ENCODE data around the gene POLE.

POLE gene

DNA sequence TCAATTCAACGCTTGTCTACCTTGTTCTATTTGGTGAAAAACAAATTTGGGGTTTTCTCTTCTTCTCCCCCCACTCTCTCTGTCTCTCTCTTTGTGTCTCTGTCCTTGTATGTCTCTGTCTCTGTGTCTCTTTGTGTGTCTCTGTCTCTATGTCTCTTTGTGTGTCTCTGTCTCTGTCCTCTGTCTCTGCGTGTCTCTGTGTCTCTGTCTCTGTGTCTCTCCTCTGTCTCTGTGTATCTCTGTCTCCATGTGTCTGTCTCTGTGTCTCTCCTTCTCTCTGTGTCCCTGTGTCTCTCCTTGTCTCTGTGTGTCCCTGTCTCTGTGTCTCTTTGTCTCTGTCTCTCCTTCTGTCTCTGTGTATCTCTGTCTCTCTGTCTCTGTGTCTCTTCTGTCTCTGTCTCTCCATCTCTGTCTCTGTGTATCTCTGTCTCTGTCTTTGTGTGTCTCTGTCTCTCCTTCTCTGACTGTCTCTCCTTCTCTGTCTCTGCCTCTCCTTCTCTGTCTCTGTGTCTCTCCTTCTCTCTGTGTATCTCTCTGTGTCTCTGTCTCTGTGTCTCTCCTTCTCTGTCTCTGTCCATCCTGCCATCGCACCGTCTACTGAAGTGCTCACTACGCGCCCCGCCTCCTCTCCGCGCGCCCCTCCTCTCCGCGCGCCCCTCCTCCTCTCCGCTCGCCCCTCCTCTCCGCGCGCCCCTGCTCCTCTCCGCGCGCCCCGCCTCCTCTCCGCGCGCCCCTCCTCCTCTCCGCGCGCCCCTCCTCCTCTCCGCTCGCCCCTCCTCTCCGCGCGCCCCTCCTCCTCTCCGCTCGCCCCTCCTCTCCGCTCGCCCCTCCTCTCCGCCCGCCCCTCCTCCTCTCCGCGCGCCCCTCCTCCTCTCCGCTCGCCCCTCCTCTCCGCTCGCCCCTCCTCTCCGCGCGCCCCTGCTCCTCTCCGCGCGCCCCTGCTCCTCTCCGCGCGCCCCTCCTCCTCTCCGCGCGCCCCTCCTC is 89.5 kb downstream of the POLE start (continued):
- TF ChIP-seq ZXDB (tag by site-specific recombination; IDR thresholded peaks at IDR 0.05) (no peak), GLIS2 (tag by site-specific recombination; IDR thresholded peaks at IDR 0.05) (no peak), ZNF776 (tag by site-specific recombination; IDR thresholded peaks at IDR 0.05; ENCODE audit: borderline replicate concordance) (peak; percentile 83; the same call in 1 of the 2 replicates), OVOL3 (tag by site-specific recombination; IDR thresholded peaks at IDR 0.05) (peak; percentile 66), SP3 (tag by site-specific recombination; IDR thresholded peaks at IDR 0.05) (peak; percentile 69), ZNF366 (tag by site-specific recombination; conservative IDR thresholded peaks at IDR 0.05) (peak; percentile 90), ZNF426 (tag by site-specific recombination; IDR thresholded peaks at IDR 0.05) (no peak), ZSCAN23 (tag by site-specific recombination; IDR thresholded peaks at IDR 0.05) (peak; percentile 70; the same call in 1 of the 2 replicates), ZEB2 (tag by site-specific recombination; IDR thresholded peaks at IDR 0.05) (no peak), ZSCAN16 (tag by site-specific recombination; IDR thresholded peaks at IDR 0.05) (peak; percentile 49; the same call in 1 of the 2 replicates), ZNF600 (tag by site-specific recombination; IDR thresholded peaks at IDR 0.05) (no peak), ZNF354C (tag by site-specific recombination; IDR thresholded peaks at IDR 0.05; ENCODE audit: borderline replicate concordance, low read depth) (no peak), ZNF521 (tag by site-specific recombination; IDR thresholded peaks at IDR 0.05) (no peak; the same call in 1 of the 2 replicates), ZNF155 (tag by site-specific recombination; IDR thresholded peaks at IDR 0.05) (peak; percentile 22; the same call in 1 of the 2 replicates), ZBTB17 (tag by site-specific recombination; IDR thresholded peaks at IDR 0.05) (peak; percentile 53)
- TF ChIP-seq, protein P1, sequence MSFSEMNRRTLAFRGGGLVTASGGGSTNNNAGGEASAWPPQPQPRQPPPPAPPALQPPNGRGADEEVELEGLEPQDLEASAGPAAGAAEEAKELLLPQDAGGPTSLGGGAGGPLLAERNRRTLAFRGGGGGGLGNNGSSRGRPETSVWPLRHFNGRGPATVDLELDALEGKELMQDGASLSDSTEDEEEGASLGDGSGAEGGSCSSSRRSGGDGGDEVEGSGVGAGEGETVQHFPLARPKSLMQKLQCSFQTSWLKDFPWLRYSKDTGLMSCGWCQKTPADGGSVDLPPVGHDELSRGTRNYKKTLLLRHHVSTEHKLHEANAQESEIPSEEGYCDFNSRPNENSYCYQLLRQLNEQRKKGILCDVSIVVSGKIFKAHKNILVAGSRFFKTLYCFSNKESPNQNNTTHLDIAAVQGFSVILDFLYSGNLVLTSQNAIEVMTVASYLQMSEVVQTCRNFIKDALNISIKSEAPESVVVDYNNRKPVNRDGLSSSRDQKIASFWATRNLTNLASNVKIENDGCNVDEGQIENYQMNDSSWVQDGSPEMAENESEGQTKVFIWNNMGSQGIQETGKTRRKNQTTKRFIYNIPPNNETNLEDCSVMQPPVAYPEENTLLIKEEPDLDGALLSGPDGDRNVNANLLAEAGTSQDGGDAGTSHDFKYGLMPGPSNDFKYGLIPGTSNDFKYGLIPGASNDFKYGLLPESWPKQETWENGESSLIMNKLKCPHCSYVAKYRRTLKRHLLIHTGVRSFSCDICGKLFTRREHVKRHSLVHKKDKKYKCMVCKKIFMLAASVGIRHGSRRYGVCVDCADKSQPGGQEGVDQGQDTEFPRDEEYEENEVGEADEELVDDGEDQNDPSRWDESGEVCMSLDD (tag by site-specific recombination; IDR thresholded peaks at IDR 0.05), result peak; percentile 84
- TF ChIP-seq, protein P2, sequence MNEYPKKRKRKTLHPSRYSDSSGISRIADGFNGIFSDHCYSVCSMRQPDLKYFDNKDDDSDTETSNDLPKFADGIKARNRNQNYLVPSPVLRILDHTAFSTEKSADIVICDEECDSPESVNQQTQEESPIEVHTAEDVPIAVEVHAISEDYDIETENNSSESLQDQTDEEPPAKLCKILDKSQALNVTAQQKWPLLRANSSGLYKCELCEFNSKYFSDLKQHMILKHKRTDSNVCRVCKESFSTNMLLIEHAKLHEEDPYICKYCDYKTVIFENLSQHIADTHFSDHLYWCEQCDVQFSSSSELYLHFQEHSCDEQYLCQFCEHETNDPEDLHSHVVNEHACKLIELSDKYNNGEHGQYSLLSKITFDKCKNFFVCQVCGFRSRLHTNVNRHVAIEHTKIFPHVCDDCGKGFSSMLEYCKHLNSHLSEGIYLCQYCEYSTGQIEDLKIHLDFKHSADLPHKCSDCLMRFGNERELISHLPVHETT (tag by site-specific recombination; IDR thresholded peaks at IDR 0.05), result peak; percentile 89
- TF ChIP-seq, protein P3, sequence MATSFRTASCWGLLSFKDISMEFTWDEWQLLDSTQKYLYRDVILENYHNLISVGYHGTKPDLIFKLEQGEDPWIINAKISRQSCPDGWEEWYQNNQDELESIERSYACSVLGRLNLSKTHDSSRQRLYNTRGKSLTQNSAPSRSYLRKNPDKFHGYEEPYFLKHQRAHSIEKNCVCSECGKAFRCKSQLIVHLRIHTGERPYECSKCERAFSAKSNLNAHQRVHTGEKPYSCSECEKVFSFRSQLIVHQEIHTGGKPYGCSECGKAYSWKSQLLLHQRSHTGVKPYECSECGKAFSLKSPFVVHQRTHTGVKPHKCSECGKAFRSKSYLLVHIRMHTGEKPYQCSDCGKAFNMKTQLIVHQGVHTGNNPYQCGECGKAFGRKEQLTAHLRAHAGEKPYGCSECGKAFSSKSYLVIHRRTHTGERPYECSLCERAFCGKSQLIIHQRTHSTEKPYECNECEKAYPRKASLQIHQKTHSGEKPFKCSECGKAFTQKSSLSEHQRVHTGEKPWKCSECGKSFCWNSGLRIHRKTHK (tag by site-specific recombination; IDR thresholded peaks at IDR 0.05), result no peak; the same call in 1 of the 2 replicates
- TF ChIP-seq, protein P4, sequence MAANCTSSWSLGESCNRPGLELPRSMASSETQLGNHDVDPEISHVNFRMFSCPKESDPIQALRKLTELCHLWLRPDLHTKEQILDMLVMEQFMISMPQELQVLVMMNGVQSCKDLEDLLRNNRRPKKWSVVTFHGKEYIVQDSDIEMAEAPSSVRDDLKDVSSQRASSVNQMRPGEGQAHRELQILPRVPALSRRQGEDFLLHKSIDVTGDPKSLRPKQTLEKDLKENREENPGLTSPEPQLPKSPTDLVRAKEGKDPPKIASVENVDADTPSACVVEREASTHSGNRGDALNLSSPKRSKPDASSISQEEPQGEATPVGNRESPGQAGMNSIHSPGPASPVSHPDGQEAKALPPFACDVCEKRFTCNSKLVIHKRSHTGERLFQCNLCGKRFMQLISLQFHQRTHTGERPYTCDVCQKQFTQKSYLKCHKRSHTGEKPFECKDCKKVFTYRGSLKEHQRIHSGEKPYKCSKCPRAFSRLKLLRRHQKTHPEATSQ (tag by site-specific recombination; IDR thresholded peaks at IDR 0.05), result peak; percentile 57; the same call in 1 of the 2 replicates
- TF ChIP-seq, protein P5, sequence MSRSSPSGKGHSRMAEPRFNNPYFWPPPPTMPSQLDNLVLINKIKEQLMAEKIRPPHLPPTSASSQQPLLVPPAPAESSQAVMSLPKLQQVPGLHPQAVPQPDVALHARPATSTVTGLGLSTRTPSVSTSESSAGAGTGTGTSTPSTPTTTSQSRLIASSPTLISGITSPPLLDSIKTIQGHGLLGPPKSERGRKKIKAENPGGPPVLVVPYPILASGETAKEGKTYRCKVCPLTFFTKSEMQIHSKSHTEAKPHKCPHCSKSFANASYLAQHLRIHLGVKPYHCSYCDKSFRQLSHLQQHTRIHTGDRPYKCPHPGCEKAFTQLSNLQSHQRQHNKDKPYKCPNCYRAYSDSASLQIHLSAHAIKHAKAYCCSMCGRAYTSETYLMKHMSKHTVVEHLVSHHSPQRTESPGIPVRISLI (tag by site-specific recombination; IDR thresholded peaks at IDR 0.05), result no peak
- TF ChIP-seq, protein P6, sequence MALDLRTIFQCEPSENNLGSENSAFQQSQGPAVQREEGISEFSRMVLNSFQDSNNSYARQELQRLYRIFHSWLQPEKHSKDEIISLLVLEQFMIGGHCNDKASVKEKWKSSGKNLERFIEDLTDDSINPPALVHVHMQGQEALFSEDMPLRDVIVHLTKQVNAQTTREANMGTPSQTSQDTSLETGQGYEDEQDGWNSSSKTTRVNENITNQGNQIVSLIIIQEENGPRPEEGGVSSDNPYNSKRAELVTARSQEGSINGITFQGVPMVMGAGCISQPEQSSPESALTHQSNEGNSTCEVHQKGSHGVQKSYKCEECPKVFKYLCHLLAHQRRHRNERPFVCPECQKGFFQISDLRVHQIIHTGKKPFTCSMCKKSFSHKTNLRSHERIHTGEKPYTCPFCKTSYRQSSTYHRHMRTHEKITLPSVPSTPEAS (tag by site-specific recombination; IDR thresholded peaks at IDR 0.05), result peak; percentile 17; the same call in 1 of the 2 replicates
- TF ChIP-seq, protein P7, sequence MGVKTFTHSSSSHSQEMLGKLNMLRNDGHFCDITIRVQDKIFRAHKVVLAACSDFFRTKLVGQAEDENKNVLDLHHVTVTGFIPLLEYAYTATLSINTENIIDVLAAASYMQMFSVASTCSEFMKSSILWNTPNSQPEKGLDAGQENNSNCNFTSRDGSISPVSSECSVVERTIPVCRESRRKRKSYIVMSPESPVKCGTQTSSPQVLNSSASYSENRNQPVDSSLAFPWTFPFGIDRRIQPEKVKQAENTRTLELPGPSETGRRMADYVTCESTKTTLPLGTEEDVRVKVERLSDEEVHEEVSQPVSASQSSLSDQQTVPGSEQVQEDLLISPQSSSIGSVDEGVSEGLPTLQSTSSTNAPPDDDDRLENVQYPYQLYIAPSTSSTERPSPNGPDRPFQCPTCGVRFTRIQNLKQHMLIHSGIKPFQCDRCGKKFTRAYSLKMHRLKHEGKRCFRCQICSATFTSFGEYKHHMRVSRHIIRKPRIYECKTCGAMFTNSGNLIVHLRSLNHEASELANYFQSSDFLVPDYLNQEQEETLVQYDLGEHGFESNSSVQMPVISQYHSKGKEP (tag by site-specific recombination; IDR thresholded peaks at IDR 0.05), result no peak
- TF ChIP-seq, protein P8, sequence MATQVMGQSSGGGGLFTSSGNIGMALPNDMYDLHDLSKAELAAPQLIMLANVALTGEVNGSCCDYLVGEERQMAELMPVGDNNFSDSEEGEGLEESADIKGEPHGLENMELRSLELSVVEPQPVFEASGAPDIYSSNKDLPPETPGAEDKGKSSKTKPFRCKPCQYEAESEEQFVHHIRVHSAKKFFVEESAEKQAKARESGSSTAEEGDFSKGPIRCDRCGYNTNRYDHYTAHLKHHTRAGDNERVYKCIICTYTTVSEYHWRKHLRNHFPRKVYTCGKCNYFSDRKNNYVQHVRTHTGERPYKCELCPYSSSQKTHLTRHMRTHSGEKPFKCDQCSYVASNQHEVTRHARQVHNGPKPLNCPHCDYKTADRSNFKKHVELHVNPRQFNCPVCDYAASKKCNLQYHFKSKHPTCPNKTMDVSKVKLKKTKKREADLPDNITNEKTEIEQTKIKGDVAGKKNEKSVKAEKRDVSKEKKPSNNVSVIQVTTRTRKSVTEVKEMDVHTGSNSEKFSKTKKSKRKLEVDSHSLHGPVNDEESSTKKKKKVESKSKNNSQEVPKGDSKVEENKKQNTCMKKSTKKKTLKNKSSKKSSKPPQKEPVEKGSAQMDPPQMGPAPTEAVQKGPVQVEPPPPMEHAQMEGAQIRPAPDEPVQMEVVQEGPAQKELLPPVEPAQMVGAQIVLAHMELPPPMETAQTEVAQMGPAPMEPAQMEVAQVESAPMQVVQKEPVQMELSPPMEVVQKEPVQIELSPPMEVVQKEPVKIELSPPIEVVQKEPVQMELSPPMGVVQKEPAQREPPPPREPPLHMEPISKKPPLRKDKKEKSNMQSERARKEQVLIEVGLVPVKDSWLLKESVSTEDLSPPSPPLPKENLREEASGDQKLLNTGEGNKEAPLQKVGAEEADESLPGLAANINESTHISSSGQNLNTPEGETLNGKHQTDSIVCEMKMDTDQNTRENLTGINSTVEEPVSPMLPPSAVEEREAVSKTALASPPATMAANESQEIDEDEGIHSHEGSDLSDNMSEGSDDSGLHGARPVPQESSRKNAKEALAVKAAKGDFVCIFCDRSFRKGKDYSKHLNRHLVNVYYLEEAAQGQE (tag by site-specific recombination; IDR thresholded peaks at IDR 0.05), result peak; percentile 68; the same call in 1 of the 2 replicates

Data from HEK293 (cell line).